ENCODE data around the gene NAPG.
"Not testable (repeated sequence)": the region's sequence is repeated elsewhere in the genome, so short reads cannot be mapped to it uniquely, and the experiment has no call there.

Gene NAPG

GRCh38 chr18:10585260-10585659, 59.4 kb downstream of the NAPG start:
- no peak for DNase-seq

GRCh38 chr18:10588975-10589374, 63.1 kb downstream of the NAPG start:
- no peak for DNase-seq

- DNase-seq: peak in 1 of 5 experiments; percentile 52
Observed at GRCh38 chr18:10590412-10590811, 64.6 kb downstream of the NAPG start.

- no peak for DNase-seq
Observed at GRCh38 chr18:10591896-10592295, 66.1 kb downstream of the NAPG start.

GRCh38 chr18:10593366-10594022, 67.7 kb downstream of the NAPG start:
- not testable (repeated sequence) for DNase-seq

GRCh38 chr18:10595917-10596316, 70.1 kb downstream of the NAPG start:
- not testable (repeated sequence) for DNase-seq

GRCh38 chr18:10597695-10598094, 71.9 kb downstream of the NAPG start:
- DNase-seq: not testable (repeated sequence)

- DNase-seq: not testable (repeated sequence)
Observed at GRCh38 chr18:10600701-10601100, 74.9 kb downstream of the NAPG start.

All from T-helper 2 cell (primary cell).